Tongue (tissue), 1 donor: ENCODE data around the gene BCL6. TPM values are rescaled to one million over a fixed set of nuclear protein-coding genes. Genes with fewer than 3 reads are reported as not detected.

Experiments used
- total RNA-seq: library from RNA; depleted of rRNA; stranded (reverse); fragments of >200 nt; gene quantifications from one replicate; pipeline ENCODE4 v1.2.3, GENCODE V29; 2014

Gene BCL6
- total RNA-seq, 1 donor from 2014 or later = 19.2 TPM

Other genes starting within 250 kb of the BCL6 start
- gene SST, start 75.1 kb downstream of the BCL6 start, total RNA-seq = not detected
- not detected for gene RTP2, start 42.9 kb downstream of the BCL6 start, total RNA-seq